GM19351 (cell line): Measurements from ENCODE around the gene AQP6.

Experiments used
- ATAC-seq: cut with Tn5 transposase; IDR thresholded peaks from one replicate; pipeline ENCODE4 v1.9.1; 2021; ENCODE audit warnings: mild to moderate bottlenecking, moderate library complexity; ENCODE audit not compliant: unreplicated experiment

AQP6 gene

DNA sequence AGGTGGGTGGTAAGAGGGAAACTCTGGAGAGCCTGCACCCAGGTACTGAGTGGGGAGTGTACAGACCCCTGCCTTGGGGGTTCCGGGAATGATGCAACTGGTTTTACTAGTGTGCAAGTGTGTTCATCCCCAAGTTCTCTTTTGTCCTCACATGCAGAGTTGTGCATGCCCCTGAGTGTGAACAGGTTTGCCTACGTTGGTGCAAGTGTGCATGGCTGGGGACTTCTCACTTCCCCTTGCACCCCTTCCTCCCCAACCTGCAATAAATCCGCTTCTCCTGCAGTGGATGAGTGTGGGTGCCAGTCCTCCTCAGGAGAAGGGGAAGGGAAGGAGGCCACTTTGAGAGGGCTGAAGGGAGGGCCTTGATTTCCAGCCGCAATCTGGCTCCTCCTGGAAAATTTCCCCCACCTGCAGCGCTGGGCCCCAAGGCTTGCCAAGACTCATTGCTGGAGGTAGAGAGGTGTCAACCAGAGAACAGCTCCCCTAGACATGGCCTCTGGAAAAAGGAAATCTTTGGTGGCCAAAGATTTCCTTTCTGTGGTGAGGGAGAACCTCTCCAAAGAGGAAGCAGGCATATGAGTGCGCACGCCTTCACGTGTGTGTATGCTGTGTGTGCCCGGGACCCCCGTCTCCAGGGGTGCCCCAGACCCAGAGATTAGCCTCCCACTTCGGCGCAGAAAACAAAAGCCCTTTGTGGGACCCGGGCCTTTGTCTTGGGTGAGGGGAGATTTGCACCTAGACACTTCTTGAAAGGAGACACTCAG lies 16.7 kb upstream of the AQP6 start:
- no peak for ATAC-seq

DNA sequence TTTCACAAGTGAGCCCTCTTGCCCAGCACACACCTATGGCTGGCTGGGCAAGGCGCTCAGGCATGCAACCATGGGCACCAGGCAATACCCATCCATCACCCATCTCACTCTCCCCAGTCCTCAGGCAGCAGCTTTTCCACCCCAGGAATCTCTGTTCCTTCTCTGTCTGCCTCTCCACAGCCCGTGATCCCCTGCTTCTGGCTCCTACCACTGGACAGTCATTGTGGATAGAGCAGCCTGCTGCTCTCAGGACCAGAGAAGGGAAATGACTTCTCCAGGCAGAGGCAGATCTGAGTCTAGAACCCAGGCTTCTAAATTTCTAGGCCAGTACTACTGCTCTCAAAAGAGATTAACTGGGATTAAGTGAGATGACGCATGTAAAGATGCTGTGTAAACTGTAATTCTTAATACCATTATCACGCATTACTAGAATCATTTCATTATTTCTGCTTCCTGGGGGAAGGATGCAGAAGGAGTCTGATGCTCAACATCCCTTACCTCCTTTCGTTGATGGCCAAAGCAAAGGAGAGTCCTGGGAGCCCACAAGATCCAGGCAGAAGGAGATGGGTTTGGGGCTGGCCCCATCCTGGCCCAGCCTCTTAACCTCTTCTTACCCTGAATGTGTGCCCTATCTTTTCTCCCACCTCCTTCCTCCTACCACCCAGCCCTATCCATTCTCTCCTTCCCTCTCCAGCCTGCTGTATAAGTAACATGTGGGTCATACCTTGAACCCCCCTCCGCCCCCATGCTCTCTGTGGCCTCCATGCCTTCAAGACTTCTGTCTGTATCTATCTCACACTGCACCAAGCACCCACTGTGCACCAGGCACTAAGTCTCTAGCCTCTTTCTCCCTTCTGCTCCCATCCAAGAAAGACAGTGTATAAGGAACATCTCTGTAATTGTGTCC lies 15.8 kb upstream of the AQP6 start:
- no peak for ATAC-seq

DNA sequence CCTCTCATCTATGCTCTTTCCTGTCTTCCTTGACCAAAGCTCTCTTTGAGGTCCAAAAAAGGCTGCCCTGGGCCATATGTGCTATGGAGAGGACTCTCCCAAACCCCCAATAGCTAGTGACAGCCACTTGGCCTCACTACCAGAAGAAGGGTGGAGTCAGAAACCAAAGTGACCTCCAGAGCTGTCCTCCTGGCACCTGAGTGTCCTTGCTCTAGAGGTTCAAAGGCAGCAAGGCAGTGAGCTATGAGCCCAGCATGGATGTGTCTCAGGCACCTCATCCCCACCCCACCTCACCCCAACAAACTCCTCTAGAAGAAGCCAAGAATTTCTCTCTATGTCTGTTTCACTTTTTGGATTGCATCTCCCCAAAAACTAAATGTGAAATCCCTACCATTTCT lies 15.2 kb upstream of the AQP6 start:
- ATAC-seq, result no peak

DNA sequence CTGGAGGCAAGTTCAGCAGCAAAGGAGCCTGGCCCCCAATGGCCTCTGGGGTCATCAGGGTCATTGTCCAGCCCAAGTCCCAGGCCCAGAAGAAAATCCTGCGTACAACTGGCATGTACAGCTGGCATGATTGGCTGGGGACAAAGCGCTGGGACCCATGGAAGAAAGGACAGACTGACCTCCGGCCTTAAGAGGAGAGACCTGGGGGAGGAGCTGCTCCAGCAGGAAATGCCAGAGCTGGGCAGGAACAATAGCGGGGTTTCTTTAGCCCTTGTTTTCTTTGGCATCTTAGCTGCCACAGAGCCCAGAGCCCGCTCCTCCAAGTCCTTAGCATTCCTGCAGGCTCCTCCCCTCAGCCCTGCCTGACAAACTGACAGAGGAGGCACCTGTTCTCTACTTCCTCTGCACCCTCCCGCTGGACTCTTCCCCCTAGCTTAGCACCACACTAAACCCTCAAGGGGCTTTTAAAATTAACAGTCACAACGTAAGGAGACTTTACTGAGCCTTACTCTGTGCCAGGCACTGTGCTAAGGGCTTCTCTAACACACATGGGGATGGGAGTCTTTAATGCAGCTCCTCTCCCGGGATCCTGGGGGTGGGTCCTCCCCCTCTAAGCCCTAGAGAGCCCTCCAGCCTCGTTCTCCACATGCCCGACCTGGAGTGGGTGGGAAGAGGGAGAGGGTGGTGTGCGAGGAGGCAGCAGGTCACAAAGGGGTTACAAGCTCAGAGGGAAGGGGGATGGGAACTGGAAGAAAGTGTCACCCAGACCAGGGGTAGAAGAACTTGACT lies 12.9 kb upstream of the AQP6 start:
- ATAC-seq, result no peak

DNA sequence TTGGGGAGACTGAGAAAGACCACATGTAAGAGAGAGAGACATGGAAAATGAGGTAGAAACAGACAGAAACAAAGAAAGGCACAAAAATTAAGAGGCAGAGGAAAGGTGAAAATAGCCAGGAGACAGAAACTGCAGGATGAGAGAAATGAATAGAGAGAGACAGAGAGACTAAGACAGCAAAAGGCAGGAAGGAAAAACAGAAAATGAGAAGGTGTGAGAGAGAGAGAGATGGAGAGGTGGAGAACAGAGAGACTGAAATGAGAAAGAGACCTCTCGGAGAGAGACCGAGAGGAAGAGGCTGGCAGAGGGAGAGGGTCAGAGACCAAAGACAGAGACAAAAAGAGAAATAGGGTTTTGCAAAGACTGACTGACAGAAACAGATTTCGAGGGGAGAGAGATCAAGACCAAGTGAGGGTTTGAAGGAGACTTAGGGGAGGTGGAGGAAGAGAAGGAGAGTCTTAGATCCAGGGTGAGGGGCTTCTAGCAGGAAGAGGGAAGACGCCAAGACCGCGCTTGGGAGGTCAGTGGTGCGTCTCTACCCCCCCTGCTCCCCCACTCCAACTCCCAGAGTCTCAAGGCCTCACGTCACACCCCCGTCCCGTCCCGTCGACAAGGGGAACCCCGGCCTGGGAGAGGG lies 12.2 kb upstream of the AQP6 start:
- no peak for ATAC-seq

DNA sequence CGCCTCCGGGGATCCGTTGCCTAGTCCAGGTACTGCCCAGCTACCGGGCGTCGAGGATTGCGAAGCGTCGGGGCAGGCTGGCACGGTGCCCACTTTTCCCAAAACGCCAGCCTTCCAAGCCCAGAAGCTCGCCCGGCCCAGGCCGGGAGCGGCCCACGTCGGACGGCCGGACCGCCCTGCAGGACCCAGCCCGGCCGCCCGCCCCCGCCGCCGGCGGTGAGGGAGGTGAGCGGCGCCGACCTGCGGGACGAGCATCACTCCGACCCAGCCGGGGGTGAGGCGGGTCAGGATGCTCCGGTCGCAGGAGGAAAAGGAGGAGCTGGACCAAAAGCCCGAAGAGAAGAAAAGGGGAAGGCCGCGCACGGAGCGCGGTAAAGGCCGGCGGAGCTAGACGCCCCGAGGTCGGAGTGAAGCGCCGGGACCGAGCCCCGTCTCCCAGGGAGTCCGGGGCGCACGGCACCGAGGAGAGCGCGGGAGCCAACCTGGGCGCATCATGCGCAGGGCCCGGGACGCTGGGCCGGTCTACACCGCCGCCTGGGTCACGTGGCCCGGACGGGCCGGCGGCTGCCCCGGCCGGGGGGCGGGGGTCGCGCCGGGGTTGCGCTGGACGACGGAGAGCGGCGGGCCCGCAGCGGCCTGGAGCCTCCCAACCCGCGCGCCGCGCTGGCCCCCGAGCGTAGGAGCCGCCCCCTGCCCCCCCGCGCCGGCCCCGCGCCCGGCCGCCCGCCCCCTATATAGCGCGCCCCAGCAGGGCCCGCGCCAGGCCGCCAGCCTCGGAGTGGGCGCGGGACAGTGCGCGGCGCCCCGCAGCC lies 11.4 kb upstream of the AQP6 start, which contains the start of gene AQP5:
TSS of gene AQP5 (plus strand) at position 762 of the 812 bp plus-strand sequence. CDS start 146 bp downstream, outside the sequence.
- ATAC-seq, result no peak

DNA sequence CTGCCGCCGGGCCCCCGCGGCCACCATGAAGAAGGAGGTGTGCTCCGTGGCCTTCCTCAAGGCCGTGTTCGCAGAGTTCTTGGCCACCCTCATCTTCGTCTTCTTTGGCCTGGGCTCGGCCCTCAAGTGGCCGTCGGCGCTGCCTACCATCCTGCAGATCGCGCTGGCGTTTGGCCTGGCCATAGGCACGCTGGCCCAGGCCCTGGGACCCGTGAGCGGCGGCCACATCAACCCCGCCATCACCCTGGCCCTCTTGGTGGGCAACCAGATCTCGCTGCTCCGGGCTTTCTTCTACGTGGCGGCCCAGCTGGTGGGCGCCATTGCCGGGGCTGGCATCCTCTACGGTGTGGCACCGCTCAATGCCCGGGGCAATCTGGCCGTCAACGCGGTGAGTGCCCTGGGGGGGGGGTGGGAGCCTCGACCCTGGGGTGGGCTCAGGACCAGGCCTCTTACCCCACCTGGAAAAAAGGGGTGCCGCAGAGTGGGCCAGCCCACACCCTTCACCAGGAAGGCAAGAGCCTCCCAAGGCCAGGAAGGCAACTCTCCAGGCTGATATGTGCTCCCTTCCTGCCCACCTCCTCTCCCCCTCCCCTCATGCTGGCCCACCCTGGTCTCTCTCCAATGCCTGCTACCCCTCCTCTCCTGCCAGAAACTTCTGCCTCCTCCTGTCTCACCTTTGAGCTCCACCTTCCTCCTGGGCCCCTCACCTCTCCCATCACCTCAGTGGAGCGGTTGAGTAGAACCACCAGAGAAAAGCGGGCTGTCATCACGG lies 10.6 kb upstream of the AQP6 start:
- ATAC-seq, result no peak

DNA sequence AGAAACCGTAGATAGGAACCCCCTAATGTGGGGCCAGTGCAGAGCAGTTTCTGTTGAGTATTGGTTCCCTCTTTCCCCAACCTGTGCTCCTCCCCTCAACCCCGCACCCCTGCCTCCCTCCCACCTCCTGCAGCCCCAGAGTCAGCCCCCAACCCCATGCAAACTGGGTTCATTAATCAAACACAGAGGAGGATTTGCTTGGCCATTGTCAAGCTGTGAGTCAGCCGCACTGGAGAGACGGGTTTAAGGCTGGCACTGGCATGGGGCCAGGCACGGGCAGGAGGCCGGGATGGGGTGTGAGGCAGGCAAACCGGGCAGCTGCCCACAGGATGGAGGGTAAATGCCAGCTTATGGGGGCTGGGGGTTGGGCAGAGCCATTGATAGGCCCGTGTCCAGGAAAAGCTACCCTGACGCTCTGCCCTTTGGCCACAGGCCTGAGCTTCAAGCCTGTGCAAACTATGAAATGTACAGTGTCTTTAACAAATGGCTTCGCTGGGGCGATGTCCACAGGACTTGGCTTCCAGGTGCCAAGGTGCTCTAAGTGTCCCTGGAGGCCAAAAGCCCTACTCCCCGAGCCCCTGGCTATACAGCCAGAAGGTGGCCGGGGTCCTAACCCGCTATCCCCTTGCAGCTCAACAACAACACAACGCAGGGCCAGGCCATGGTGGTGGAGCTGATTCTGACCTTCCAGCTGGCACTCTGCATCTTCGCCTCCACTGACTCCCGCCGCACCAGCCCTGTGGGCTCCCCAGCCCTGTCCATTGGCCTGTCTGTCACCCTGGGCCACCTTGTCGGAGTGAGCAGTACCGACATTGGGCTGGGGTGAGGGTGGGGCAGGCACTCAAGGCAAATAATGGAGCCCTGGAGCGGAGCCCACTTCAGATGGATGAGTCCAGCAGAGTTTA lies 9.6 kb upstream of the AQP6 start:
- no peak for ATAC-seq

DNA sequence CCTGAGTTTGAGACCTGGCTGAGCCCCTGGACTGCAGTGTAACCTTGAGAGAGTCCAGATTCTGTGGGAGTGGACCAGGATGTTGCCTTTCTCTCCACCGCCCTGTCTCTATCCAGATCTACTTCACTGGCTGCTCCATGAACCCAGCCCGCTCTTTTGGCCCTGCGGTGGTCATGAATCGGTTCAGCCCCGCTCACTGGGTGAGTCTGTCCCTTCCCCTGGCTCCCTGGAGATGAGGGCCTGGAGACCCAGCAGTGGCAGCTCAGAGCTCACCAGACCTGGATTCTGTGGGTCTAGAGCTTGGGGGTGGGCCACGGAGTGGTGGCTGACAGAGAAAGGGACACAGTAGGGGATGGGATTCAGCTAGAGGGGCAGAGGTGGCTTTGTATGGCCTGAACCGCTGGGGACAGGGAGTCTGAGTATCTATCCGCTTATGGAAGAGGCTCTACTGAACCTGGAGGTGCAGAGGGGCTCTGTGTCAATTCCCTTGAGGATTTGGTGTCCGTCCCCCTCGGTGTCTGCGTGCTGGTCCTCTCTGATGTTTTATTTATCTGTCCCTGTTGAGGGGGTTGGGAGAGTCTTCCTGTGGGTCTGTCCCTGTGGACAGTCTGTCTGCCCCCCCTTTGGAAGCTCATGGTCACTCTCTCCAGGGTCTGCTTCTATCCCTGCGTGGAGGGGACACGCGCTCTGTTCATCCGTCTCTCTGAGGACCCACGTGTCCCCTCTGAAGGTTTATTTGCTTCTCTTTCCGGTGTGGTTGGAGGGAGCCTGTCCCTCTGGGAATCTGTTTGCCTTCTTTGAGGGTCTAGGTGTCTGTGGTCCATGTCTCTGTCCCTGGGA lies 8.6 kb upstream of the AQP6 start:
- ATAC-seq, result no peak

DNA sequence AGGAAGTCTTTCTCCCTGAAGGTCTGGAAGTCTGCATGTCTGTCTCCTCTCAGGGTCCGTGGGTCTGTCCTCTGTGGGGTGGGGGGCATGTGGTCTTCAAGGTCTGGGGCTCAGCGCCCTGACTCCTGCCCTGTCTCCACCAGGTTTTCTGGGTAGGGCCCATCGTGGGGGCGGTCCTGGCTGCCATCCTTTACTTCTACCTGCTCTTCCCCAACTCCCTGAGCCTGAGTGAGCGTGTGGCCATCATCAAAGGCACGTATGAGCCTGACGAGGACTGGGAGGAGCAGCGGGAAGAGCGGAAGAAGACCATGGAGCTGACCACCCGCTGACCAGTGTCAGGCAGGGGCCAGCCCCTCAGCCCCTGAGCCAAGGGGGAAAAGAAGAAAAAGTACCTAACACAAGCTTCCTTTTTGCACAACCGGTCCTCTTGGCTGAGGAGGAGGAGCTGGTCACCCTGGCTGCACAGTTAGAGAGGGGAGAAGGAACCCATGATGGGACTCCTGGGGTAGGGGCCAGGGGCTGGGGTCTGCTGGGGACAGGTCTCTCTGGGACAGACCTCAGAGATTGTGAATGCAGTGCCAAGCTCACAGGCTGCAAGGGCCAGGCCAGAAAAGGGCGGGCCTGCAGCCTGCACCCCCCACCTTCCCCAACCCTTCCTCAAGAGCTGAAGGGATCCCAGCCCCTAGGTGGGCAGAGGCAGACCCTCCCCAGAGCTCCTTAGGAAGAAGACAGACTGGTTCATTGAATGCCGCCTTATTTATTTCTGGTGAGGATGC lies 7.7 kb upstream of the AQP6 start:
- ATAC-seq, result no peak

DNA sequence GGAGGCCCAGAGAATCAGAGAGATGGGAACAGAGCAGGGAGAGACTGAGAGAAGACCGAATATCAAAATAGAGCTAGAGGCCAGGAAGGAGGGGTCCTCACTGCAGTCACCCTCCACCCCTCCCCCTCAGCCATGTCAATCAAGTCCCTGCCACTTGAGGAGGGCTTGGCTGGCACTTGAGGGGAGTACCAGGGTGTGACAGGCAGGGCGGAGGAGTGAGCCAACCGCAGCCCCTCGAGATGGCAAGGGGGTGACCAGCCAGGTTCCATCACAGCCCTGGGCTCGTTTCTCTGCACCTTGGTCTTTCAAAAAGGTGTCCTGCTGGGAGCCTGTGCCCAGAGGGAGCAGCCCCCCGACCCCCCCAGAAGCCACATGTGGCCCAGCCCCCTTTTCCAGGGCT lies 6.9 kb upstream of the AQP6 start:
- ATAC-seq, result no peak

DNA sequence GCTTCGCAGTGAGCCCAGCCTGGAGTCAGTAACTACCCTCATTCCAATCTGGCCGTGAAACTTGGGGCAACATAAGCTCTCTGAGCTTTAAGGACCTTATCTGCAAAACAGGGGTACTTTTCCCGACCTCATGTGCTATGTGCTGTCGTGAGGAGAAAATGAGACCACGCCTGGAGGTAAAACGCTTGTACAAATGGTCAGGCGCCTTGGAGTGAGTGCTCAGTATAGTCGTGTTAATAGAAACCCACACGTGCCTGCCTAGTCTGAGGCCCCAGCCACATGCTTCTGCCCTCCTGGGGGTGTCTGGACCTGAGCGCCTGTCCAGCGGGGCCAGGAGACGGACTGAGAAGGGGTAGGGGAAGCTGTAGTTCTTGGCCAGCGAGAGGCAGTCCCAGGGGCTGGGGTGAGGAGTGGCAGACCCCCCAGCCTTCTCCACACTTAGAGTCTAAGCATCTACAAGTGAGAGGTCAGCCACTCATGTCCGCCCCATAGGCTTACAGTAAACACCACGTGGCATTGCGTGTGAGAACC lies 6.2 kb upstream of the AQP6 start:
- no peak for ATAC-seq

DNA sequence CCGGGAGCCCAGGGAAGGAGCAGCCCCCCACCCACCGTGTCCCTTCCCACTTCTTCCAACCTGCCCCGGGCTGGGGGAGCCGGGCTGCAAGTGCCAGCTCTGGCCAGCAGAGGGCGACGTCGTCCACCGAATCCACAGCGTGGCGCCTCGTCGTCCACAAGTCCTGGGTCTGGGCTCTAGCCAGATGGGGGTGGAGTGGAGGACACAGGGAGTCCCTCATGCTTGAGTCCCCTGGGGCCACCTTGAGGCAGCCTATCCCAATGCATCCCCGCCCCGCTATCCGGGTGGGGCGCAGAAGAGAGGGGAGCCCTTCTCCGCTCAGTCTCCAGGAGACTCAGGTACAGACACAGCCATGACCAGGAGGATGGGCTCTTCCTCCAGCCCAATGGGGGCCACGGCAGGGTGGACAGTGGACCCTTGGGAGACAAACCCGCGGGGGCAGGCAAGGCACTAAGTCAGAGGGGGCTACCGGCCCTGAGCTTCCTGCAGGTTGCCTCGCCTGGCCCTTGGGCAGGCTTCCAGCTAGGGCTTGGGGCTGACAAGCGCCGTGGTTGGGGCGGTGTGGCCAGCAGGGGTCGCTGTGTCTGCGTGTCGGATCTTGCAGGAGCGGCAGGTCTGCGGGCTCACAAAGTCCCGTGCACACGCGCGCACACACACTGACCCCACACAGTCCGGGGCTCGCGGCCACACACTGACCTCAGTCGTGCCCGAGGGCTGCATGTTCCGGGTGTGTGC lies 5.5 kb upstream of the AQP6 start:
- ATAC-seq, result peak; percentile 73

DNA sequence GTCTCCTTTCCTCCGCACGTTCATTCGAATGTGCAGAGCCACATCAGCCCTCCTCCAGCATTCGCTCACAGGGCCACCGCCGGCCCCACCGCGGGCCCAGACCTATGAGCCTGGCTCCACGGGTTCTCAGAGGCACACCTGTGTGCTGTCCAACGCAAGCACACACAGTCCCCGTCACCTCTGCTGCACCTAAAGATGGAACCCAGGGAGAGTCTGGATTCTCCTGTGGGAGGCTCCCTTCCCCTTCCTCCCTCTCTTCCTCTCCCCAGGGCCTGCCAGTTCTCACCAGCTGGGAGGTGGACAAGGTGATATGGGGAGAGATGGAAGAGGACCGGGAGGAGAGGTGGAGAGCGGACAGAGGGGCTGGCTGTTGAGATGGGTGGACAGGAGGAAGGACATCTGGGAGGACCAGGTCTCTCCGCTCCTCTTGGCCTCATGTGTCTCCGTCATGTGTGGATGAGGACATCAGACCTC lies 4.9 kb upstream of the AQP6 start:
- peak; percentile 28 for ATAC-seq

DNA sequence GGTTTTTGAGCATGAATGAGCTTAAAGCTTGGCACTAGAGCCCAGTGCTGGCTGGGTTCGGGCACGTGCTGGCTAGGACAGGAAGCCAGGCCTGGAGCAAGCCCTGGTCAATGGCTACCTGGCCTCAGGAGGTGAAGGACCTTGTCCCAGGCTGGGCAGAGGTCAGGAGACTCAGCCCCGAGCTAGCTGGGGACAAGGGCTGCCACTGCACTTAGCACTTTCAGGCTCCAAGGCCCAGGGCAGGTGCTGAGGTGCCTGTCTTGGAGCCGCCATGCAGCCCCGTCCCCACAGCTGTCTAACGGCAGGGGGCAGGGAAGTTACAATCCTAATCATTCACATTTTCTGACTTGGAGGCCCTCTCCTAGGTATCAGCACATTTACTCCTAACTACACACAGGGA lies 4.3 kb upstream of the AQP6 start:
- no peak for ATAC-seq
